HG03108 (cell line): ENCODE data around the gene CELA2B.
"Not testable (repeated sequence)": the region's sequence is repeated elsewhere in the genome, so short reads cannot be mapped to it uniquely, and the experiment has no call there.

Experiments used
- ATAC-seq: cut with Tn5 transposase; IDR thresholded peaks from one replicate; pipeline ENCODE4 v1.9.1; 2021; ENCODE audit warnings: moderate library complexity; ENCODE audit not compliant: unreplicated experiment

CELA2B gene

DNA sequence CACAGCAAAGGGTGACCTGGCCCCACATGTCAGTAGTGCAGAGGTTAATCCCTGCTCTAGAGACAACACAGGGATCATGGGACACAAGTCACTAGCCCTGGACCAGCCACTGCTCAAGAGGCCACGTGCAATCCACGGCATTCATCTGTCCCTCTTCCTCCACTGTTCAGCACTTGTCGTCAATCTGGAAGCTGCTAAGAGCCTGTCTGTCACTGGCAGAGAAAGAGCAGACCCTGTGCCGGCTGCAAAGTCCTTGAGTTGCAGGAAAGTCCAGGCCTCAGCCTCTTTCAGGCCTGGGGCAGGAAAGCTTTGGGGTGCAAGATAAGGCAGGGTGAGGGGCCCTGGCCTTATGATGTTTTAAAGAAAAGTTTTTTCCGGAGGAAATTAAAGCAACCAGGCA, 16.7 kb downstream of the CELA2B start:
- ATAC-seq = no peak

DNA sequence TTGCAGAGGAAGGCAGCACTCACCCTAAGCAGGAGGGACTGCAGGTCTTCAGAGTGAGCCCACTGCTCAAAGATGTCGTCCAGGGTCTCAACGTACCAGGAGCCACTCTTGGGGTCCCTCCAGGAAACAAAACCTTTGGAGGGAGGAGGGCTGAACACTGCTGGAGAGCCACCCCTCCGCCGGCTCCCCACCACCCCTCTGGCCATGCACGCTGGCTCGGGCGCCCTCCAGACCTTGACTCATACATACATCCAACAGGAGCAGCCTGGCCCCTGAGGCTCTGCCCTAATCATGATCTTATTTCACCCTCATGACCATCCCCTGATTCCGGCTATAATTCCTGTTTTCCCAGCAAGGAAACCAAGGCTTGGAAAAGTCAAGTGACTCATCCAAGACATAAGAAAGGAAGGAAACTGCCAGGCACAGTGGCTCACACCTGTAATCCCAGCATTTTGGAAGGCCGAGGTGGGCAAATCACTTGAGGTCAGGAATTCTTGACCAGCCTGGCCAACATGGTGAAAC, 18.0 kb downstream of the CELA2B start:
- no peak for ATAC-seq

DNA sequence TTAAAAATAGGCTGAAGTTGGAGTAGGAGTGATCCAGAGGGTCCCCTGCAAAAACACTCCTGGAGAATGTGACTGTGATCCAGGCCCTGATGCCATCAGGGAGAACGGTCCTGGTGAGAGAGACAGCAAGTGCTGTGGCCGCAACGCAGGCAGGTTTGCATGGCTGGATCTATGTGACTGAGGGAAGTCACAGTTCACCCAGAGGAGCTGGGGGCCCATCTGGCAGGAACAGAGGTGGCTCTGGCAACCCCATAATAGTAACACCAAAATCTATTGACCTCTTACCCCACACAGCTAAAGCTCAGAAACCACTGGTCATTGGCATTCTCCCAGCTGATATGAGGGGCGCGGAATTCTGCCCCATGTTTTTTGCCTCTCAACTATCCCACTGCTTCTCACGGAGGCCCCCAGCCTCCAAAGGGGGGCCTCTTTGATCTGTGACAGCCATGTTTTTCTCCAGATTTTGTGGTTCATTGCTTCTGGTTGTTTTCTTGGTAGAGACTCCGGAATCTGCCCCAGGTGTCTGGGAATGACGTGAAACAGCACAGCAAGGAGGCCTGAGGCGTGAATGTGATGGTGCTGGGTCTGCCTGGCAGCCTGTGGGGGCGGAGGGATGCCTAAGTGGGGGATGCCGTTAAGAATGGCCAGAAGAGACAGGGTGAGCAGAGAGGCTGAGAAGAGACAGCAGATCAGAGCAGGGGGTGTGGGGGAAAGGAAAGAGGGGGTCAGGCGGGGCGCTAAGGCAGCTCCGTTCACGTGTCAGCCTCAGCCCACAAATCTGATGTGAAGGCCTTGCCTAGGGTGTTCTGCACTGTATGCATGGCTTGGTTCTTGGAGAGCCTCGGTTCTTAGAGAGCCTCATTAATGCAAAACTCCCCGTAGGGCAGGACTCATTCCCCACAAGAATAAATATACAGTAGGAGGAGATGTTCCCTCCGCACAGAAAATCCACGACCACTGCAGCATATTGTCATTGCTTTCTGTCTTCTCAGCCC, 24.6 kb downstream of the CELA2B start:
- ATAC-seq = no peak

DNA sequence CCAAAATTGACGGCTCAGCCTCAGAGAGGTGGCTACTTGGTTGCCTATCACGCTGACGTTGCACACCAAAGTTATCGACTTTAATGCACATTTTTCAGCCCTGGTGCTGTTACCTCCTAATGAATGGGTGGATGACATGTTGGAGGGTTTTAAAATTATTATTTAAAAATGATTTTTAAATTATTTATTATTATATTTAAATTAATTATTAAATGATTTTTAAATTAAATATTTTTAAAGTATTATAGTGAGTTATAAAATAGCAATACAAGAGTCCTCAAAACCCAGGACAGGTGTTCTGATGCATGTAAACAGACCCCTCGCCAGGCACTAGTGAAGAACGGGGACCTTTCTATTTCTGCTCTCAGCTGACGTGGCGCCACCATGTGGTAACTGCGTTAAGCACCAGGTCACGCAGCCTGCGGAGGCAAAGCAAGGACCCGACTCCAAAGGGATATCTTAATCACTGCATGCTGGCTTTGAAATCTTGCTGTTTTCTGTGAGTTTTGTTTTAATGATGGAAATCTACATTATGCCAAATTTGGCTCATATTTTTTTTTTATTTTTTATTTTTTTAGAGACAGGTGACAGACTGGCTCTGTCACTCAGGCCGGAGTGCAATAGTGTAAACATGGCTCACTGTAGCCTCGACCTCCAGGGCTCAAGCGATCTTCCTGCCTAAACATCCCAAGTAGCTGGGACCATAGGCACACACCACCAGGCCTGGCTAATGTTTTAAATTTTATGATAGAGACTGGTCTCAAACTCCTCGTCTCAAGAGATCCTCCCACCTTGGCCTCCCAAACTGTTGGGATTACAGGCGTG, 25.5 kb downstream of the CELA2B start:
- no peak for ATAC-seq

DNA sequence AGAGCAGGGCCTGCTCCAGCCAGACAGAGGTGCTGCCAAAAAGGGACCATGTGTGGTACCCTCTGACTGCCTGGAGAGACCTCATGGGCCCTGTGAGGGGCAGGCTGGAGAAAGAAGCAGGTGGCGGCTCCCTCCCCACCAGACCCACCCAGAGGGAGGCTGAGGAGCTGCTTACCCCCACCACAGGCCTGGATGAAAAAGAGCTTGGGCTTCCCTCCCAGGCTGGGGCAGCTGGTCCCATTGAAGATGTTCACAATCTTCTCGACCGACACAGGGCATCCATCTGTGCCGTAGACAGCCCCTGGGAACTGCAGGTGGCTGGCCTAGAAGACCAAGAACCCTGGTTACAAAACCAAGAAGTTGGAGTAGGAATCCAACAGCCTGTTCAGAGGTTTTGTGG, 28.5 kb downstream of the CELA2B start:
- ATAC-seq = no peak

DNA sequence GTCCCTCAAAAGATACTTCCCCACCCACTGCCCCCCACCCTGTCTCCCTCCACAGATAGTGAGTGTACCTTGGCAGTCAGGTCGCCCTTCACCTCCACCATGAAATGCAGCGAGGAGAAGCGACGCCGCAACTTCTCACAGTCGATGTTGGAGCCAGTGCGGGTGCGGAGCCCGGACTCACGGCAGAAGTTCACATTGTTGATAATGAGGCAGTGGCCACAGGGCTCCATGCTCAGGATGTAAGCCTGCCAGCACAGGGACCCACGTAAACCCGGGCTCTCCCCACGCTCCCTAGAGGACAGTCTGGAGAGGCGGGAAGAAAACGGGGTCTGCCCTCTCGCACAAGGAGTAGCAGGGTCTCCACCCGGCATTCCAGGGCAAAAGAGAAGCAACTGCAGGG, 30.9 kb downstream of the CELA2B start:
- ATAC-seq = no peak

DNA sequence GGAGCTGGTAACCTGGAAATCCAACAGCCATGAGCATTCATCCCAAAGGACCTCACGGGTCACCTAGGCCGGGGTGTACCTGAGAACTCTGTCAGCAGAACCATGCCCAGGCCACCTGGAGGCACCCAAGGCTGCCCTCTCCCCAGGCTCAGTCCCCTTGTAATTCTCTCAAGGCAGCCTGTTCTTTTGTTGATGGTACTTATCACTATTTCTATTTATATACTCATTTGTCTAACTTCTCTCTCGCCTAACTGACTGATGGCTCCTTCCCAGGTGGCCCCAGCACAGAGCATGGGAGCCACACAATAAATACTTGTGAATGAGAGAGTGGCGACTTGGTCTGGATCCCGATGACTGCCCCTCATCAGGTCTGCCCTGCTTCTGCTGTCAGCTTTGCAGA, 31.4 kb downstream of the CELA2B start:
- ATAC-seq = no peak

DNA sequence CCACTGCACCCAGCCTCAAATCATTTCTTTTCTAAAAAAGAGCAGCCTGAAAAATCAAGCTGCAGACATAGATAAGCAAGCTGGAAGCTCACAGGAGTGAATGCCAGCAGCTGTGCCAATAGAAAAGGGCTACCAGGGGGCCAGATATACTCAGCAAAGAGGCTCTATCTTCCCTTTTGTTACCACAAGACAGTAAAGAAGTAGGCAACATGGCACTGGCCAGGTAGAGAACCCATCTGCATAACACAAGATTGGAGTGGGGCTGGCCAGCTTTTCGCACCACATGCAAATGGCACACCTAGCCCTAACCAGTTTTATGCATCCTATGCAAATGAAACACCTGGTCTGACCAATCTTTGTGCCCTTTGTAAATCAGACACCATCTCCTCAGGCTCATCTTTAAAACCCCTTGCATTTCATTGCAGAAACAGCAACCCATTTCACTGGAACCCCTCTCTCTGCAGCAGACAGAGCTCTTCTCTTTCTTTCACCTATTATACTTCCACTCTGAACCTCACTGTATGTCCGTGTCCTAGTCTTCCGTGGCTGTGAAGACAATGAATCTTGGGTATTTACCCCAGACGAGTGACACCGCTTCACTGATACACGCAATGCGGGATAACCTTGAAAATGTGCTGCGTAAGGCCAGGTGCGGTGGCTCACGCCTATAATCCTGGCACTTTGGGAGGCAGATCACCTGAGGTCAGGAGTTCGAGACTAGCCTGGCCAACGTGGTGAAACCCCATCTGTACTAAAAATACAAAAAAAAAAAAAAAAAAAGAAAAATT, 33.0 kb downstream of the CELA2B start:
- ATAC-seq = no peak

DNA sequence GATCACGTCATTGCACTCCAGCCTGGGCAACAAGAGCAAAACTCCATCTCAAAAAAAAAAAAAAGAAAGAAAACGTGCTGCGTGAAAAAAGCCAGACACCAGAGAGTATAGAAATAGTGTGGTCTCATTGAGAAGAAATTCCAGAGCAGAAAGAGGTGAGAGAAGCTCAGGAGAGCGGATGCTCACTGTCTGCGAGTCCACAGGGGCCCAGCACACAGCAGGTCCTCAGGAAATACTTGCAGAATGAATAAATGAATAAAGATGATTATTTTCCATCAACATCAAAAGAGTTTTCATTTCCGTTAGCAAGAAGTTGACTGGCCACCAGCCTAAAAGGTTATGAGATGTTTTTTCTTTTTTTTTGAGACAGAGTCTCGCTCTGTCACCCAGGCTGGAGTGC, 33.7 kb downstream of the CELA2B start:
- no peak for ATAC-seq

DNA sequence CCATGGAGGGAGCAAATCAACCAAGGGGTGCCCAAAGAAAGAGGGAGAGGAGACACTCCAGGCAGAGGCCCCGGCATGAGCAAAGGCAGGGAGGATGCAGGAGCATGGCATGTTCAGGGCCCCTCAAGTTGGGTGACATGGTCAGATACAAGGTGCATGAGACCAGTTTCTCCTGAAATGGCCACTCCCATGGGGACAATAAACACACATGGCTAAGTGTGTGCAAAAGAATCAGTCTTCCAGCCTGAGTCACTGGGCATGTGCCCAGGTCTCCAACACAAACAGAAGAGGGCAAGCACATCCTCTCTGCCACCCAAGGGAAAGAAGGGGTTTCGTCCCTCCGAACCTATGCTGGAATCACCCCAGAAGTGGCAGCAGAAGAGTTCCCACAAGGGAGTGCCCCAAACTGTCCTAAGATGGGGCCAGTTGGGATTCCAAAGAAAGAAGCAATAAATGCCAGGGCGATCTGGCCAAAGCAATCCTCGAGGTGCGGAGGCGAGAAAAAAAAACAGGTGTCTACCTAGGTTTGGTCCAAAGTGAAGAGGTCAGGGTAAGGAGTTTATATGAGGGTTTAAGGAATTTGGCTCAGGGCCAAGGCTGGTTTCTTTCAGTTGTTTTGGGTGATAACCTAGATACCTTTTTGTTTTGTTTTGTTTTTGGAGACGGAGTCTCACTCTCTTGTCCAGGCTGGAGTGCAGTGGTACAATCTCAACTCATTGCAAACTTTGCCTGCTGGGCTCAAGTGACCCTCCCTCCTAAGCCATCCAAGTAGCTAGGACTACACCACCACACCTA, 34.9 kb downstream of the CELA2B start:
- no peak for ATAC-seq

DNA sequence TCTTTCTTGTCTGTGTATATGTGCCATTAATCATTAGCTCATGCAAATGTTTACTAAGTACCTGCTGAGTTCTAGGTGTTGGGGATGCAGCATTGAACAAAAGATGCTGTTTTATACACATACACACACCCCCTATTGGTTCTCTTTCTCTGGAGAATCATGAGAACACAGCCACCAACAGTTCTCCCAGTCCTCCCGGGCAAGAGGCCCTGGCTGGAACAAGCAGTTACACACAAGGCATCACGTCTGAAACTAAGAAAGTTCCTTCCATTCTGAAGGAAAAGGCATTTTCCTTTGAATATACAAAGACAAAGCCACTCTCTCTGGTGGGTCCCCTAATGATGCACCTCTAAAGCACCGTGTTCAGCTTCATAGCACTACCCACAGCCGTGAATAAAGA, 37.3 kb downstream of the CELA2B start:
- no peak for ATAC-seq

DNA sequence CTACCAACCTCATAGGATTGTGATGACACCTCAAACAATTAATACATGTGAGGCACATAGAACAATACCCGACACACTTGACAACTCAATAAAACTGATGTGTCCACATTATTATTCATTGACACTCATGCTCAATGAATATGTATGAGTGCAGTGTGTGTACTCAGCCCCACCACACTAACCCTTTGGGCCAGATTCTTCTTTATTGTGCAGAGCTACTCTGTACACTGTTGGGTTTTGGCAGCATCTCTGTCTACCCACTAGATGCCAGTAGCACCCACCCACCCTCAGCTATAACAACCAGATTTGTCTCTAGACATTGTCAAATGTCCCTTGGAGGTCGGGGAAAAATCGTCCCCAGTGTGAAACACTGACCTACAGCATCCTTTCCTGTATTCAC, 38.0 kb downstream of the CELA2B start:
- no peak for ATAC-seq

DNA sequence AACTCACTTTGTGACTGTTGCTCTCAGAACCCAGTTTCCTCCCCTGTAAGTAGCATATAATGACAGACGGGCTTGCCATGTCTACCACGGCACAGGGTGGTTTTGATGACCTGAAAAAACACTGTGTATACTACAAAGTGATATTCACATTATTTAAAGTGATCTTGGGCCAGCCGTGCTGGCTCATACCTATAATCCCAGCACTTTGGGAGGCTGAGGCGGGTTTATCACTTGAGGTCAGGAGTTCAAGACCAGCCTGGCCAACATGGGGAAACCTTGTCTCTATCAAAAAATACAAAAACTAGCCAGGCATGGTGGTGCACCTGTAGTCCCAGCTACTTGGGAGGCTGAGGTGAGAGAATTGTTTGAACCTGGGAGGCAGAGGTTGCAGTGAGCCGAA, 38.7 kb downstream of the CELA2B start:
- ATAC-seq = not testable (repeated sequence)

DNA sequence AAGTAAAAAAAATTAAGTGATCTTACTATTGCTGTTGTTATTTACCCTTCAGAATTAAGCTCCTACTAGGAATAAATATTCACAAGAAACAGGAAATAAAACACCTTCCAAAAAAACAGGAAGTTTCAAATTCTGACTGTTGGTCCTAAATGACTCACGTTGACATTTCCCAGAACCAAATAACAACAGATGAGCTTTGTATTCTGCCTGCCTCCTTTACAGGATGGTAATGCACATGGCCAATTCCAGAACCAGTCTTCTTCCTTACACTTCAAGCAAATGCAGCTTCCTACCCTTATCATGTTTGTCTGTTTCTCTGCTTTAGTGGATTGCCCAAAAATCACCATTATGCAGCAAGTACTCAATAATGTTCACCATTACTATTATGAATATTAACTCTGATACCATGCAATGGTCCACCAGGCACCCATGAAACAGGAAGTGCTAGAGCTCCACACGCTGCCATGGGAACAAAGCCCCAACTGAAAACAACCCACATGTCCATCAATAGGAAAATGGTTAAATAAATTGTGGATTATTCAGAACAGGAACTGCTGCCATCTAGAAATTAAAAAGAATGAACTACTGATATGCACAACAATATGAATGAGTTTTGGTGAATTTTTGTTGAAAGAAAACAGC, 39.2 kb downstream of the CELA2B start:
- ATAC-seq = no peak

DNA sequence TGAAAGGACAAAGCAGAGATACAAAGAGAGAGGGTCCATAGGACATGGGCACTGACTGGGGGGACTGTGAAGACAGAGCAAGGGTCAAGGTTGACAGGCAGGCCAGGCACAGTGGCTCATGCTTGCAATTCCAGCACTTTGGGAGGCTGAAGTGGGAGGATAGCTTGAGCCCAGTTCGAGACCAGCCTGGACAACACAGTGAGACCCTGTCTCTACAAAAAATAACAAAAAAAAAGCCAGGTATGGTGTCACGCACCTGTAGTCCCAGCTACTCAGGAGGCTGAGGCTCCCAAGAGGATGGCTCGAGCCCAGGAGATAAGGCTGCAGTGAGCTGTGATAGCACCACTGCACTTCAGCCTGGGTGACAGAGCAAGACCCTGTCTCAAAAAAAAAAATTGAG, 43.7 kb downstream of the CELA2B start:
- ATAC-seq = no peak

DNA sequence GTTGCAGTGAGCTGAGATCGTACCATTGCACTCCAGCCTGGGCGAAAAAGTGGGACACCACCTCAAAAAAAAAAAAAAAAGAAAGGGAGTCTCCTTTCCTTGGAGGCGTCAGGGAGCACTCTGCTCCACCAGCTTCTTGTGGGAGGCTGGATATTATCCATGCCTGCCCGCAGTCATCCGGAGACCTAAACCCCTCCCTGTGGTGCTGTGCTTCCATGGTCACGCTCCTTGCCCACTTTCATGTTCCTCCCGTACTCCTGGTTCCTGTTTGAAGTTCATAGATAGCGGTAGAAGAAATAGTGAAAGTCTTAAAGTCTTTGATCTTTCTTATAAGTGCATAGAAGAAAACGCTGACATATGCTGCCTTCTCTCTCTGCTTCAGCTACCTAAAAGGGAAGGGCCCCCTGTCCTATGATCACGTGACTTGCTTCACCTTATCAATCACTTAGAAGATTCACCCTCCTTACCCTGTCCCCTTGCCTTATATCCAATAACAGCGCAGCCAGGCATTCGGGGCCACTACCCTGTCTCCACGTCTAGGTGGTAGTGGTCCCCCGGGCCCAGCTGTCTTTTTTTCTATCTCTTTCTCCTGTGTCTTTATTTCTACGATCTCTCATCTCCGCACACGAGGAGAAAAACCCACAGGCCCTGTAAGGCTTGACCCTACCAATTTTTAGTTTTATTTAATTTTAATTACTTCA, 45.5 kb downstream of the CELA2B start:
- not testable (repeated sequence) for ATAC-seq

DNA sequence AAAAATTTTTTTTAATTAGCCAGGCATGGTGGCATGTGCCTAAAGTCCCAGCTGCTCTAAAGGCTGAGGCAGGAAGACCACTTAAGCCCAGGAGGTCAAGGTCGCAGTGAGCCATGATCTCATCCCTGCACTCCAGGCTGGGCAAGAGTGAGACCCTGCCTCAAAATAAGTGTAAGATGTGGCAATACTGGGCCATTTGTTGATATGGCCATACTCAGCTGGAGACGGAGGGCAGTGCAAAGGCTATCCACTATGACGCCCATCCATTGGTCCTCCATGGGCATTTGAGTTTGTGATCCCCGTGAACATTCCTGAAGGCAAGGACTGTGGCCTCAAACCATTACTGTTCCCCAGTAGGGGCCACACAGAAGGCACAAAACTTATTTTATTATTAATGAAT, 46.6 kb downstream of the CELA2B start:
- no peak for ATAC-seq

DNA sequence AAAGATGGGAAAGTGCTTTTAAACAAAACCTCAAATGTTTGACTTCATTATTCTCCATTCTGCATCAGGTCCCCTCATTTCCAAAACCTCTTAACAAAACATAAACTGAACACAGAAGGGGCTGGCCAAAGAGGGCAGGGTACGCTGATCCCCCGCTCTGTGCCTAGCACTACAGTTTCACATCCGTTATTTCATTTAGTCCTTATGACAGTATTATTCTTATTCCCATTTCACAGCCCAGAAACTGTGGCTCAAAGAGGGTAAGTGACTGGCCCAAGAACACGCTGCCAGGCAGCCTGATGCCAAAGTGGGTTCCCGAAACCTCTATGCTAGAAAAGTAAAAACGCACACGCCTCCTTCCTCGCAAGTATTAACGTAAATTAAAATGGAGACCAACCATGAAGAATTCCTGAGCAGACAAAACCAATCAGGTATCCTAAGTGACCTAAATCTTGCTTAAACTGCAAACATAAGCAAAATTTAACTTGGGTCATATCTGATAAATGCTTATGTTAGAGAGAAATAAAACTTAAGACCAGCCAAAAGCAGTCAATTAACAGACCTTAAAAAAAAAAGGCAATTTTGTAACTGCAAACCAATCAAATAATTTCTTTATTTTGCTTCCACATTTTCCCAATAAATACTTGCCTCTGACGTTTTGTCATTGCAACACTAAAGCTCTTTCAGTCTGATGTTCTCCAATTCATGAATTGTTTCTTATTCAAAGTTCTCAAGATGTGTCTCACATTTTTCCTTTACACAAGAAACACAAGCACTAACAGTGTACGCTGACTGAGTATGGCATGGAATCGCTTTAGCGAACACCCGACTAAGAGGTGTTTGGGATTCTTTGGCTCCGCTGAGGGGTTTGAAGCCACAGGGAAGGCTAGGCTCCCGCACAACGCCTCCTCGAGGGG, 47.5 kb downstream of the CELA2B start:
- ATAC-seq = no peak
